ENCODE results near the gene CTNNA1. TPM values are rescaled to one million over a fixed set of nuclear protein-coding genes. Genes with fewer than 3 reads are reported as not detected.

Gene CTNNA1
- polyA plus RNA-seq, 3 donors from 2014 or later, result 9.8 to 15.3 (median 10.1) TPM

- Mint-ChIP-seq H3K4me3 (no peak overlapping the region), H3K36me3 (peaks cover 4 to 5% (median 4%) of the 10 kb centered on the region in 3 donors), H3K27me3 (ENCODE audit: low read depth in 3 of 3) (peaks cover 0 to 4% (median 3%) of the 10 kb centered on the region in 3 donors), H3K9me3 (no peaks in the 10 kb centered on the region), H3K27ac (no peak overlapping the region), H3K4me1 (peaks cover 22 to 25% of the 10 kb centered on the region in 2 donors)
- no peak for DNase-seq
Measured at GRCh38 chr5:138955013-138955660, 201.9 kb downstream of the CTNNA1 start.

- peaks cover 0 to 4% (median 3%) of the 10 kb centered on the region in 3 donors for H3K27me3 Mint-ChIP-seq (ENCODE audit: low read depth in 3 of 3)
- H3K9me3 Mint-ChIP-seq, result no peaks in the 10 kb centered on the region
- H3K27ac Mint-ChIP-seq, result no peak overlapping the region
- H3K4me3 Mint-ChIP-seq, result no peak overlapping the region
- DNase-seq, result no peak
- peaks cover 3% of the 10 kb centered on the region in 3 donors for H3K36me3 Mint-ChIP-seq
- peaks cover 22 to 25% of the 10 kb centered on the region in 2 donors for H3K4me1 Mint-ChIP-seq
Measured at GRCh38 chr5:138955671-138956295, 202.6 kb downstream of the CTNNA1 start.

GRCh38 chr5:138956801-138957200 lies 203.6 kb downstream of the CTNNA1 start:
- no peaks in the 10 kb centered on the region for H3K9me3 Mint-ChIP-seq

GRCh38 chr5:138960145-138960692 lies 207.0 kb downstream of the CTNNA1 start:
- Mint-ChIP-seq H3K4me1 (no peaks in the 10 kb centered on the region), H3K36me3 (peaks cover 0 to 4% (median 0%) of the 10 kb centered on the region in 3 donors), H3K27ac (peak overlapping the region in 2 of 6 donors; percentile 27 to 34), H3K4me3 (no peak overlapping the region), H3K27me3 (ENCODE audit: low read depth in 3 of 3) (peaks cover 0 to 3% (median 0%) of the 10 kb centered on the region in 3 donors), H3K9me3 (no peaks in the 10 kb centered on the region)
- no peak for DNase-seq

More at GRCh38 chr5:138956801-138957200, 203.6 kb downstream of the CTNNA1 start:
- Mint-ChIP-seq H3K4me3 (no peak overlapping the region), H3K4me1 (peaks cover 22 to 25% of the 10 kb centered on the region in 2 donors), H3K36me3 (no peaks in the 10 kb centered on the region), H3K27ac (no peak overlapping the region), H3K27me3 (ENCODE audit: low read depth in 3 of 3) (peaks cover 0 to 5% (median 2%) of the 10 kb centered on the region in 3 donors)
- no peak for DNase-seq

GRCh38 chr5:138961221-138961620 lies 208.0 kb downstream of the CTNNA1 start:
- no peaks in the 10 kb centered on the region for H3K4me1 Mint-ChIP-seq
- H3K9me3 Mint-ChIP-seq, result no peaks in the 10 kb centered on the region
- no peak for DNase-seq
- peaks cover 0 to 3% (median 0%) of the 10 kb centered on the region in 3 donors for H3K27me3 Mint-ChIP-seq (ENCODE audit: low read depth in 3 of 3)
- peaks cover 0 to 4% (median 0%) of the 10 kb centered on the region in 3 donors for H3K36me3 Mint-ChIP-seq
- peak overlapping the region in 1 of 6 donors; percentile 17 for H3K27ac Mint-ChIP-seq
- no peak overlapping the region for H3K4me3 Mint-ChIP-seq

- Mint-ChIP-seq H3K4me1 (no peaks in the 10 kb centered on the region), H3K4me3 (no peak overlapping the region), H3K27ac (peak overlapping the region in 1 of 6 donors; percentile 17), H3K27me3 (ENCODE audit: low read depth in 3 of 3) (peaks cover 0 to 3% (median 0%) of the 10 kb centered on the region in 3 donors), H3K9me3 (no peaks in the 10 kb centered on the region), H3K36me3 (peaks cover 0 to 4% (median 0%) of the 10 kb centered on the region in 3 donors)
- DNase-seq, result no peak
Measured at GRCh38 chr5:138961729-138962128, 208.5 kb downstream of the CTNNA1 start.

- H3K4me3 Mint-ChIP-seq, result no peak overlapping the region
- peaks cover 0 to 3% (median 0%) of the 10 kb centered on the region in 3 donors for H3K27me3 Mint-ChIP-seq (ENCODE audit: low read depth in 3 of 3)
- H3K36me3 Mint-ChIP-seq, result peaks cover 0 to 4% (median 0%) of the 10 kb centered on the region in 3 donors
- H3K27ac Mint-ChIP-seq, result no peak overlapping the region
- DNase-seq, result no peak
- H3K4me1 Mint-ChIP-seq, result no peaks in the 10 kb centered on the region
- no peaks in the 10 kb centered on the region for H3K9me3 Mint-ChIP-seq
Measured at GRCh38 chr5:138962614-138963370, 209.6 kb downstream of the CTNNA1 start.

GRCh38 chr5:138963763-138964371 lies 210.6 kb downstream of the CTNNA1 start:
- no peaks in the 10 kb centered on the region for H3K9me3 Mint-ChIP-seq
- no peak overlapping the region for H3K27ac Mint-ChIP-seq
- DNase-seq, result no peak
- no peak overlapping the region for H3K4me3 Mint-ChIP-seq
- peaks cover 0 to 4% (median 0%) of the 10 kb centered on the region in 3 donors for H3K36me3 Mint-ChIP-seq
- no peaks in the 10 kb centered on the region for H3K4me1 Mint-ChIP-seq
- H3K27me3 Mint-ChIP-seq (ENCODE audit: low read depth in 3 of 3), result peaks cover 0 to 6% (median 0%) of the 10 kb centered on the region in 3 donors

- no peak overlapping the region for H3K4me3 Mint-ChIP-seq
- no peaks in the 10 kb centered on the region for H3K4me1 Mint-ChIP-seq
- H3K27me3 Mint-ChIP-seq (ENCODE audit: low read depth in 3 of 3), result peaks cover 0 to 6% (median 0%) of the 10 kb centered on the region in 3 donors
- H3K27ac Mint-ChIP-seq, result peak overlapping the region in 1 of 6 donors; percentile 26
- no peak for DNase-seq
- H3K36me3 Mint-ChIP-seq, result peaks cover 0 to 4% (median 0%) of the 10 kb centered on the region in 3 donors
- H3K9me3 Mint-ChIP-seq, result no peaks in the 10 kb centered on the region
Measured at GRCh38 chr5:138964647-138965201, 211.5 kb downstream of the CTNNA1 start.

GRCh38 chr5:138965626-138966025 lies 212.4 kb downstream of the CTNNA1 start:
- DNase-seq, result no peak
- H3K27ac Mint-ChIP-seq, result no peak overlapping the region
- peaks cover 0 to 4% (median 0%) of the 10 kb centered on the region in 3 donors for H3K36me3 Mint-ChIP-seq
- no peaks in the 10 kb centered on the region for H3K9me3 Mint-ChIP-seq
- peaks cover 0 to 6% (median 0%) of the 10 kb centered on the region in 3 donors for H3K27me3 Mint-ChIP-seq (ENCODE audit: low read depth in 3 of 3)
- no peak overlapping the region for H3K4me3 Mint-ChIP-seq
- no peaks in the 10 kb centered on the region for H3K4me1 Mint-ChIP-seq

- H3K4me1 Mint-ChIP-seq, result no peaks in the 10 kb centered on the region
- no peak overlapping the region for H3K27ac Mint-ChIP-seq
- peaks cover 0 to 6% (median 0%) of the 10 kb centered on the region in 3 donors for H3K27me3 Mint-ChIP-seq (ENCODE audit: low read depth in 3 of 3)
- no peak for DNase-seq
- peaks cover 0 to 4% (median 0%) of the 10 kb centered on the region in 3 donors for H3K36me3 Mint-ChIP-seq
- no peak overlapping the region for H3K4me3 Mint-ChIP-seq
- no peaks in the 10 kb centered on the region for H3K9me3 Mint-ChIP-seq
Measured at GRCh38 chr5:138966236-138966985, 213.2 kb downstream of the CTNNA1 start.

GRCh38 chr5:138967791-138968448 lies 214.7 kb downstream of the CTNNA1 start:
- no peak overlapping the region for H3K4me3 Mint-ChIP-seq

More at GRCh38 chr5:138967791-138968448, 214.7 kb downstream of the CTNNA1 start:
- DNase-seq, result no peak
- no peaks in the 10 kb centered on the region for H3K4me1 Mint-ChIP-seq
- peaks cover 0 to 6% (median 0%) of the 10 kb centered on the region in 3 donors for H3K27me3 Mint-ChIP-seq (ENCODE audit: low read depth in 3 of 3)
- H3K9me3 Mint-ChIP-seq, result no peaks in the 10 kb centered on the region
- peaks cover 0 to 11% (median 0%) of the 10 kb centered on the region in 3 donors for H3K36me3 Mint-ChIP-seq
- no peak overlapping the region for H3K27ac Mint-ChIP-seq
